Transverse colon (tissue), 3 donors: ENCODE results near the gene ZDHHC6.

Source experiments
- EP300 ChIP-seq: sonication (generic); formaldehyde crosslinking; IDR thresholded peaks from one replicate; pipeline ENCODE4 v1.6.1; 2017; ENCODE audit warnings: antibody characterized with exemption, low read depth
- POLR2A ChIP-seq: fragments of 450-650 bp; IDR thresholded peaks from one replicate; pipeline ENCODE4 v1.6.1; 2016; ENCODE audit warnings: antibody characterized with exemption, mild to moderate bottlenecking, moderate library complexity
- TF ChIP-seq, protein P1 (sequence below), 5 experiments: fragments of 200-600 bp in 3 of 5; fragments of 450-650 bp in 2 of 5; sonication (generic) in 3 of 5; IDR thresholded peaks; 1 replicate in 2 of 5; 2 replicates in 3 of 5; pipeline ENCODE4 v1.5.1; 2016 to 2017; ENCODE audit warnings: antibody characterized with exemption in 5 of 5, inconsistent platforms in 3 of 5, mild to moderate bottlenecking in 2 of 5, moderate library complexity in 1 of 5

DNA sequence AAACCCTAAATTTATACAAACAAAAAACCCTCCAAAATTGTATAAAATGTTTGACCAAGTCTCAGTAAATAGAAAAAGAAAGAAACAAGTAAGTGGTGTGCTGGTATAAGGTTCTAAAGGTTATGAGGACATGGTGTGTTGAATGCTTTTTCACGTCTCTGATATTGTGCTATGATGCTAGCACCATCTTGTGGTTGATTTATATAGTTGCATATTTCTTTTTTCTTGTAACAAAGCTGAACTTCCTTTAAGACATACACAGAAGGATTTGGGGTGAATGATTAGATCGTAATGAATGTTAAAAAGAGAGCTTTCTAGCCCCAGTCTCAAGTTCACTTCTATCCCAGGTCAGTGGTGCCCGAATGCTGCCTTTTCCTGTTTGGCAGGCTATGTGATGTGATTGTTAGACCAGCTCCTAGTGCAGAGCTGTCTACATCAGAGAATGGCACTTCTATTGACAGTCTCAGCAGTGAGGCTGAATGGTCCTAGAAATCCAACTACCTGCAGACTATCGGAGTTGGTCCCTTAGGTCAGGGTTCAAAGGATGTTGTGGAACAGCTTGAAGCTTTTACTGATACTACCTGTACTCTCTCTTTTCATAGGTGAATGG lies 25.3 kb upstream of the ZDHHC6 start:
- TF ChIP-seq POLR2A: no peak
- TF ChIP-seq, protein P1, sequence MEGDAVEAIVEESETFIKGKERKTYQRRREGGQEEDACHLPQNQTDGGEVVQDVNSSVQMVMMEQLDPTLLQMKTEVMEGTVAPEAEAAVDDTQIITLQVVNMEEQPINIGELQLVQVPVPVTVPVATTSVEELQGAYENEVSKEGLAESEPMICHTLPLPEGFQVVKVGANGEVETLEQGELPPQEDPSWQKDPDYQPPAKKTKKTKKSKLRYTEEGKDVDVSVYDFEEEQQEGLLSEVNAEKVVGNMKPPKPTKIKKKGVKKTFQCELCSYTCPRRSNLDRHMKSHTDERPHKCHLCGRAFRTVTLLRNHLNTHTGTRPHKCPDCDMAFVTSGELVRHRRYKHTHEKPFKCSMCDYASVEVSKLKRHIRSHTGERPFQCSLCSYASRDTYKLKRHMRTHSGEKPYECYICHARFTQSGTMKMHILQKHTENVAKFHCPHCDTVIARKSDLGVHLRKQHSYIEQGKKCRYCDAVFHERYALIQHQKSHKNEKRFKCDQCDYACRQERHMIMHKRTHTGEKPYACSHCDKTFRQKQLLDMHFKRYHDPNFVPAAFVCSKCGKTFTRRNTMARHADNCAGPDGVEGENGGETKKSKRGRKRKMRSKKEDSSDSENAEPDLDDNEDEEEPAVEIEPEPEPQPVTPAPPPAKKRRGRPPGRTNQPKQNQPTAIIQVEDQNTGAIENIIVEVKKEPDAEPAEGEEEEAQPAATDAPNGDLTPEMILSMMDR (IDR thresholded peaks at IDR 0.05): peak; percentile 59 to 73 (median 64)
- no peak for TF ChIP-seq EP300
